AG04449 (cell line): ENCODE measurements around the gene NID1.

Experiments
- CTCF ChIA-PET: fragments of 350-600 bp; formaldehyde crosslinking; extraction: SDS; loops from one replicate; lab custom pipeline; 2021; ENCODE audit warnings: antibody characterized with exemption; lab: Yijun Ruan, JAX
- POLR2A ChIA-PET: fragments of 400-600, 350-600 bp; formaldehyde crosslinking; extraction: SDS; loops from one replicate; lab custom pipeline; 2020; ENCODE audit warnings: antibody characterized with exemption, inconsistent platforms; lab: Yijun Ruan, JAX
- DNase-seq: peaks from one replicate; pipeline ENCODE4 v3.0.0-alpha.2; 2010; ENCODE audit warnings: low read depth, low spot score
- H3K4me3 ChIP-seq: 2 replicates; pipeline ENCODE4 v1.5.1; 2011; ENCODE audit warnings: low read depth, mild to moderate bottlenecking, control low read depth, low read length
- TF ChIP-seq, protein P1 (sequence below): IDR thresholded peaks from one replicate; pipeline ENCODE4 v1.5.1; 2011; ENCODE audit warnings: mild to moderate bottlenecking, moderate library complexity, low read length, control low read depth, inconsistent platforms; ENCODE audit not compliant: insufficient read depth; ENCODE audit errors: missing control alignments

NID1 gene

DNA sequence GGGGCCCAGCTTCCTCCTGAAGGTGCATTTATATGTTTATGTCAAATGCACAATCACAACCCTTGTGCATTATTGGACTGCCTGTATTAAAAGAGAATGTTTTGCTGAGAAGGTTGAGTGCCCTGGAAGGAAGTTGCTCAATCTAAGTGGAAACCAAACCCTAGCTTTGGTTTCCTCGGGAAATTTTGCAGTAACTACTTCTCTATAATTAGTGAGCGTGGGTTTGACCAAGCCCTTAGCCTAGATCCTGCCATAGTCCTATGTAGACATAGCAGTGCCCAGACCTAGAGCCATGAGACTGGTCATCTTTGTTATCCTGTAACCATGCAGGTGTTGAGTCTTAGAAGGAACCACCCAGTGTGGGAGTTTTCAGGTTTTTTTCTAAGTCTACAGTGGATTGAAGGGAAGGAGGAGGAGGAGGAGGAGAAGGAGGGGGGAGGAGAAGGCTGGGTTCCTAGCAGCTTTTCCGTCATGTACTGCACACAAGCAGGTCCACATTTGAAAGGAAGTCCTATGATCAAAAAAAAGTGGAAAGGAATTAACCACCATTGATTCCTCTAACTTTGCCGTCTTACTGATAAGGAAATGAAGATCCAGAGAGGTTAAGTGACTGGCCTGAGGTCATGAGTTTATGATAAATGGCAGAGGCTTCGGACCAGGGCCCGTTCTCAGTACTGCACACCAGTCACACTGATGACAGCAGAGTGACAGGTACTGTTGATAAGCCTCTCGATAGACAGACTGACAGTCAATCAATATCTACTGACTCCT is 126.0 kb downstream of the NID1 start:
- TF ChIP-seq, protein P1, sequence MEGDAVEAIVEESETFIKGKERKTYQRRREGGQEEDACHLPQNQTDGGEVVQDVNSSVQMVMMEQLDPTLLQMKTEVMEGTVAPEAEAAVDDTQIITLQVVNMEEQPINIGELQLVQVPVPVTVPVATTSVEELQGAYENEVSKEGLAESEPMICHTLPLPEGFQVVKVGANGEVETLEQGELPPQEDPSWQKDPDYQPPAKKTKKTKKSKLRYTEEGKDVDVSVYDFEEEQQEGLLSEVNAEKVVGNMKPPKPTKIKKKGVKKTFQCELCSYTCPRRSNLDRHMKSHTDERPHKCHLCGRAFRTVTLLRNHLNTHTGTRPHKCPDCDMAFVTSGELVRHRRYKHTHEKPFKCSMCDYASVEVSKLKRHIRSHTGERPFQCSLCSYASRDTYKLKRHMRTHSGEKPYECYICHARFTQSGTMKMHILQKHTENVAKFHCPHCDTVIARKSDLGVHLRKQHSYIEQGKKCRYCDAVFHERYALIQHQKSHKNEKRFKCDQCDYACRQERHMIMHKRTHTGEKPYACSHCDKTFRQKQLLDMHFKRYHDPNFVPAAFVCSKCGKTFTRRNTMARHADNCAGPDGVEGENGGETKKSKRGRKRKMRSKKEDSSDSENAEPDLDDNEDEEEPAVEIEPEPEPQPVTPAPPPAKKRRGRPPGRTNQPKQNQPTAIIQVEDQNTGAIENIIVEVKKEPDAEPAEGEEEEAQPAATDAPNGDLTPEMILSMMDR, result no peak
- ChIA-PET POLR2A (no interaction called here), CTCF (interaction anchor here (1.2 to 2.8 kb wide), 3 partner anchors 8 to 33 kb away, joined by 3 to 14 read pairs (median 6); no protein-coding TSS in a partner anchor)
- DNase-seq, result no peak
- H3K4me3 ChIP-seq, result no peak overlapping the region

DNA sequence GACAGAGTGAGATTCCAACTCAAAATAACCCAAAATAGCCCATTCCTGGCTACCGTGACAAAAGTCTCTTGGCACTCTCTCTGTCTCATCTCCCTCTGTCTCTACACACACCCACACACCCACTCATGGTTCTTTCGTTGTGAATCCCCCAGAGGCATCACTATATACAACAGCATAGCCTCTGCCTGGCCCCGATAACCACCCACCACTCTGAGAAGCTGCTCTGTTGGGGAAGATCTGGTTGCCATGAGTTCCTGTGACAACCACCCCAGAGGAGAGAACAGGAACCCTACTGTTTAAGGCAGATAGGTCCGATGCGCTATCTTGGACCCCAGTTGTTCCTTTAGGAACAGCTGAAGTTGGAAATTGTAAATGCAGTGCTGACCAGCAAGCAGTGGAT is 127.8 kb downstream of the NID1 start:
- H3K4me3 ChIP-seq, result no peak overlapping the region
- DNase-seq, result no peak
- ChIA-PET POLR2A (no interaction called here), CTCF (no interaction called here)
- TF ChIP-seq, protein P1, result no peak

DNA sequence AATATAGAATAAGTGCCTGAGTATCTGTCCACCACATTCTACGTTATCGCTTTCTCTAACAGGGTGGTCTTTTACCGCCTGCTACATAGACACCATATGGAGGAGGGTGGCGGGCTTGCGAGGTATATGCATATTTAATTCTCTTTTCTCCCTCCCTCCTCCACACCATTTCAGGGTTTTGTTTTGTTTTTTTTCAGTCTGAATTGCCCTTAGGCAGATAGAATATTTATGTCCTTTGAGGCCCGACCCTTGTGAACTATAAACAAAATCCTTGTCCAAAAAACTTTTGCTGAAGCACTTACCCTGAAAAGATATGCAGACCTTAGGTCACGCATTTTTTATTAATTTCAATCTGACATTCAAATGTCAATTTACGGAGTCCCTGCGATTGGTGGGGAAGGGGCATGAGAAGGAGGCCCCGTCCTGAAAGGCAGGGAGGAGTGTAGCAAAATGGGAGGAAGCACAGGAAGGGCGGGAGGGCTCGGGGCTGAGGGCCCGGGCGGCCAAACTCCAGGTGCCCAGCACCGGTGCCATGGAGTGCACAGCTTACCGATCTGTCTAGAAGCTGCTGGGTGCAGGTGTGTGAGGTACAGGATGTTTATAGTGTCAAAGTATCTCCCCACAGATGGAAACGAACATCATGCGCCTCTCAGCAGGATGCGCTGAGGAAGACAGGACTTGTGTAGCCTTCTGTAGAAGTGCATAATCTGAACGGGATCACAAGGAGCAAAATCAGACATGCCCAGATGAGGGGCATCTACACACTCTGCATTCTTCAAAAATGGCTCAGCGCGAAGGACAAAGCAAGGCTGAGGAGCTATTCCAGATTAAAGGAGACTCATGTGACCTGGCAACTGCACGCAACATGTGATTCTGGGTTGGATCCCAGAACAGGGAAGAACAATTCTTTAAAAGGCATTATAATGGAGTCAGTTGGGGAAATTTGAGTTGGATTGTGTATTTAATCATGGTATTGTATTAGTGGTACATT is 129.4 kb downstream of the NID1 start:
- POLR2A ChIA-PET, result no interaction called here
- CTCF ChIA-PET, result no interaction called here
- no peak for DNase-seq
- TF ChIP-seq, protein P1, result no peak
- H3K4me3 ChIP-seq, result no peak overlapping the region

DNA sequence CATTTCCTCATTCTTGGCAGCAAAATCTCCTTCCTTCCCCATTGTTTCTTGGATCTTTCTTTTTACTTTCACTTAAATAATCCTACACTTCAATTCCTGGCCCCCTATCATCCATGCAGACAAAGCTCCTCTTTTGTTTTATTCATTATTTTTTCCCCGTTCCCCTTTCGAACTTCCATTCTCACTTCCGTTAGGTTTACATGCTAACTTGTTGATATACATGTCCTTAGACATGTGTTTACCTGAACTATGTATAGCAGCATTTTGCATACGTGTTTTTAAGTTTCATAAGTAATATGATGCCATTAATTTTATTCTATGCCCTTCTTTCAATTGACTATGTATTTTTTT is 131.1 kb downstream of the NID1 start:
- POLR2A ChIA-PET, result no interaction called here
- TF ChIP-seq, protein P1, result no peak
- CTCF ChIA-PET, result interaction anchor here (1.4 kb wide), 2 partner anchors 9 to 38 kb away, joined by 5 read pairs; no protein-coding TSS in a partner anchor
- no peak overlapping the region for H3K4me3 ChIP-seq
- DNase-seq, result no peak

DNA sequence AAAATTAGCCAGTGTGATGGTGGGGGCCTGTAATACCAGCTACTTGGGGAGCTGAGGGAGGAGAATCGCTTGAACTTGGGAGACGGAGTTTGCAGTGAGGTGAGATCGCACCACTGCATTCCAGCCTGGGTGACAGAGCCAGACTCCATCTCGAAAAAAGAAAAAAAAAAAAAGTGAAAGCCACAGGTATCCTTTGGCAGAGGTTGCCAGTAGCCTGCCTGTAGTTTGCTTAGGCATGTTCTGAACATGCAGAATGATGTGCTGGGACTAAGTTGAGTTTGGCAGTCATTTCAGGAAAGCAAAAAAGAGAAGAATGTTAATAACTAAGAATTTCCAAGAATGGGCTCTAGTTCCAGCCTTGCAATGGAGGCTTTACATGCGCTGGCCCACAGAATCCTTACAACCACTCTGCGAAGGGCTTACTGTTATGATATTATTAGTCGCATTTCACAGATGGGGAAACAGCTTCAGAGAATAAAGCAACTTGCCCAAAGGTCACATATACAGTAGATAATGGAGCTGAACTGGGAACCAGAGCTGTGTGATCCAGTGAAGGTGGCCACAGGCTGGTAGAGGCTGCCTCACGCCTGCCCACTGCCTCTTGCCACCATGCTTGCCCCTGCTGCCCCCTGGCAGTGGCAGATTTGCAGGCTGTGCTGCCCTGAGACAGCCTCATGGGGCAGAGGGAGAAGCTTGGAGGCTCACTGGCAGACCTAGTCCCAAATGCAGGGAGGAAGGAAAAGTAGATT is 131.7 kb downstream of the NID1 start:
- TF ChIP-seq, protein P1, result no peak
- DNase-seq, result no peak
- CTCF ChIA-PET, result interaction anchor here (1.4 kb wide), 2 partner anchors 9 to 39 kb away, joined by 5 read pairs; no protein-coding TSS in a partner anchor
- H3K4me3 ChIP-seq, result no peak overlapping the region
- POLR2A ChIA-PET, result no interaction called here
